Endothelial cell of umbilical vein (primary cell): ENCODE measurements around the gene PLEKHO1. TPM values are rescaled to one million over a fixed set of nuclear protein-coding genes. Genes with fewer than 3 reads are reported as not detected.

Experiments
- BruUV-seq: library from RNA; stranded (reverse); fragments of 400-500 nt; replicated peaks from 2 replicates; lab custom pipeline; 2021; lab: Mats Ljungman, UMichigan
- CTCF ChIA-PET: fragments of 300-600, 350-600 bp; sonication (Branson Sonifier 250); formaldehyde crosslinking; loops from one replicate; lab custom pipeline; 2021; ENCODE audit warnings: antibody characterized with exemption, inconsistent platforms; lab: Charles Lee
- POLR2A ChIA-PET: fragments of 300-600, 350-600 bp; sonication (Branson Sonifier 250); formaldehyde crosslinking; loops from one replicate; lab custom pipeline; 2021; ENCODE audit warnings: antibody characterized with exemption, inconsistent platforms; lab: Charles Lee
- DNase-seq: peaks from one replicate; pipeline ENCODE4 v3.0.0-alpha.2; 2011; ENCODE audit warnings: low read depth, low spot score
- FAIRE-seq: peaks from 2 replicates; lab custom pipeline; 2011; peaks lifted over from hg19 to GRCh38; lab: Jason Lieb, UNC
- H2AFZ ChIP-seq: 2 replicates; pipeline ENCODE4 v1.6.0; 2012; ENCODE audit warnings: low read depth, low read length, control low read depth, inconsistent platforms
- H3K27ac ChIP-seq: 2 replicates; pipeline ENCODE4 v1.5.1; 2011; ENCODE audit warnings: low read depth, mild to moderate bottlenecking, control low read depth, low read length, moderate library complexity; ENCODE audit not compliant: insufficient read depth
- H3K27me3 ChIP-seq, 2 experiments: 2 replicates each; pipeline versions ENCODE4 v1.6.0 to v1.6.1; 2011; ENCODE audit warnings: low read length in 2 of 2, mixed read lengths in 1 of 2; ENCODE audit not compliant: control insufficient read depth in 2 of 2, insufficient read depth in 2 of 2
- H3K36me3 ChIP-seq, 2 experiments: 2 replicates in 1 of 2; 3 replicates in 1 of 2; pipeline ENCODE4 v1.5.1; 2011; ENCODE audit warnings: low read length in 2 of 2, mild to moderate bottlenecking in 1 of 2, moderate library complexity in 1 of 2; ENCODE audit not compliant: control insufficient read depth in 2 of 2, insufficient read depth in 2 of 2; ENCODE audit errors: extremely low read depth in 1 of 2
- H3K4me1 ChIP-seq: 3 replicates; pipeline ENCODE4 v1.5.1; 2011; ENCODE audit warnings: mild to moderate bottlenecking, low read length; ENCODE audit not compliant: control insufficient read depth, insufficient read depth; ENCODE audit errors: extremely low read depth
- H3K4me2 ChIP-seq: 2 replicates; pipeline ENCODE4 v1.6.1; 2011; ENCODE audit warnings: low read length, control low read depth, mixed read lengths; ENCODE audit not compliant: insufficient read depth
- H3K4me3 ChIP-seq, 3 experiments: fragments of 200-600 bp in 1 of 3; sonication (generic), shearing (Covaris generic) in 1 of 3; replicated peaks in 1 of 3; 2 replicates each; pipeline ENCODE4 v1.5.1; 2011 to 2016; ENCODE audit warnings: control low read depth in 3 of 3, low read length in 3 of 3, mild to moderate bottlenecking in 2 of 3, inconsistent platforms in 1 of 3, low read depth in 1 of 3, moderate library complexity in 1 of 3; ENCODE audit not compliant: insufficient read depth in 1 of 3
- H3K79me2 ChIP-seq: 2 replicates; pipeline ENCODE4 v1.6.0; 2012; ENCODE audit warnings: low read length, inconsistent platforms; ENCODE audit not compliant: control insufficient read depth, insufficient read depth
- H3K9ac ChIP-seq: replicated peaks from 2 replicates; pipeline ENCODE3; 2011; ENCODE audit warnings: low read length, control low read depth; ENCODE audit not compliant: insufficient read depth; ENCODE audit errors: extremely low read depth
- H3K9me1 ChIP-seq: replicated peaks from 3 replicates; pipeline ENCODE4 v1.6.0; 2011; ENCODE audit warnings: mild to moderate bottlenecking, low read length; ENCODE audit not compliant: control insufficient read depth, insufficient read depth; ENCODE audit errors: extremely low read depth
- H3K9me3 ChIP-seq: replicated peaks from 2 replicates; pipeline ENCODE4 v1.5.1; 2012; ENCODE audit warnings: low read length, inconsistent platforms; ENCODE audit not compliant: control insufficient read depth, insufficient read depth
- H4K20me1 ChIP-seq: replicated peaks from 2 replicates; pipeline ENCODE3; 2011; ENCODE audit warnings: mild to moderate bottlenecking, low read length; ENCODE audit not compliant: control insufficient read depth, insufficient read depth; ENCODE audit errors: extremely low read depth
- CTCF ChIP-seq, 2 donors: IDR thresholded peaks; 1 replicate in 1 of 2; 2 replicates in 1 of 2; pipeline ENCODE4 v1.5.1; 2011; ENCODE audit warnings: low read length in 2 of 2, mild to moderate bottlenecking in 2 of 2, moderate library complexity in 2 of 2, control low read depth in 1 of 2, inconsistent platforms in 1 of 2, low read depth in 1 of 2; ENCODE audit not compliant: insufficient read depth in 1 of 2; ENCODE audit errors: extremely low read depth in 1 of 2
- EZH2 ChIP-seq: IDR thresholded peaks from 2 replicates; pipeline ENCODE4 v1.6.1; 2012; ENCODE audit warnings: borderline replicate concordance, low read depth, mild to moderate bottlenecking, moderate library complexity, low read length, inconsistent platforms; ENCODE audit not compliant: severe bottlenecking
- FOS ChIP-seq: IDR thresholded peaks from 2 replicates; pipeline ENCODE4 v1.6.1; 2011; ENCODE audit warnings: mild to moderate bottlenecking, low read length, moderate library complexity, borderline replicate concordance; ENCODE audit not compliant: insufficient read depth
- GATA2 ChIP-seq: IDR thresholded peaks from 2 replicates; pipeline ENCODE4 v1.7.0; 2011; ENCODE audit warnings: low read depth, mild to moderate bottlenecking, moderate library complexity, mixed read lengths, low read length; ENCODE audit not compliant: insufficient read length, insufficient read depth
- JUN ChIP-seq: IDR thresholded peaks from 2 replicates; pipeline ENCODE4 v1.6.1; 2011; ENCODE audit warnings: borderline replicate concordance, low read depth; ENCODE audit not compliant: insufficient read length, insufficient read depth
- MYC ChIP-seq: IDR thresholded peaks from one replicate; pipeline ENCODE4 v1.6.1; 2011; ENCODE audit warnings: mild to moderate bottlenecking, low read depth, low read length
- POLR2A ChIP-seq: IDR thresholded peaks from 2 replicates; pipeline ENCODE4 v1.6.1; 2012; ENCODE audit warnings: low read depth, mild to moderate bottlenecking, control low read depth, low read length
- POLR2AphosphoS5 ChIP-seq: IDR thresholded peaks from 2 replicates; pipeline ENCODE4 v1.6.1; 2012; ENCODE audit warnings: low read depth, mild to moderate bottlenecking, control low read depth, low read length, moderate library complexity; ENCODE audit not compliant: insufficient read depth
- dilution Hi-C: fragments of 300-500 bp; cut with MboI; formaldehyde crosslinking; loops from one replicate; pipeline ENCODE4 v1.15.0; 2019; ENCODE audit warnings: low sequenced_read_pairs; ENCODE audit not compliant: extremely low pct_ligation_motif_present
- intact Hi-C: fragments of 100-400 bp; cut with micrococcal nuclease; formaldehyde crosslinking; loops from one replicate; pipeline ENCODE4 v1.10.0; 2022
- polyA plus RNA-seq, 4 experiments: library from polyadenylated mRNA; depleted of rRNA in 3 of 4; stranded (reverse) in 3 of 4; unstranded in 1 of 4; fragments of >200 nt; gene quantifications; 2 replicates each; pipeline versions ENCODE4 v1.2.1 to v1.2.3, GENCODE V29; 2011 to 2012; ENCODE audit warnings: missing spikeins in 1 of 4
- total RNA-seq: library from RNA; stranded (reverse); gene quantifications from 2 replicates; pipeline ENCODE4 v1.2.3, GENCODE V29; 2021
- TF ChIP-seq, protein P1 (sequence below): IDR thresholded peaks from 2 replicates; pipeline ENCODE4 v1.6.1; 2011; ENCODE audit not compliant: insufficient read depth, insufficient read length

PLEKHO1 gene
- total and polyA plus RNA-seq, 2 donors (not counting 3 experiments of a cell fraction or from before 2014, with no cell fraction given) = 59.8 to 101 TPM

- FAIRE-seq (peak; percentile 87), DNase-seq (peak; percentile 93)
- ChIA-PET CTCF (interaction anchor here (1.6 to 2.7 kb wide), 5 partner anchors 11 to 90 kb away, joined by 4 to 15 read pairs (median 12); partner anchors contain the start of gene PLEKHO1), POLR2A (interaction anchor here (0.7 to 2.2 kb wide), 4 partner anchors 11 to 185 kb away, joined by 3 to 11 read pairs (median 4); partner anchors contain the start of gene PLEKHO1)
- Histone ChIP-seq H3K4me2 (peak overlapping the region; percentile 44), H3K4me1 (peaks cover 41% of the 10 kb centered on the region), H3K36me3 (peaks cover 3 to 4% of the 10 kb centered on the region in 2 experiments), H3K9me1 (no peaks in the 10 kb centered on the region), H4K20me1 (no peaks in the 10 kb centered on the region), H3K27ac (peak overlapping the region; percentile 75), H3K9me3 (no peaks in the 10 kb centered on the region), H3K4me3 (no peak overlapping the region), H3K9ac (peak overlapping the region; percentile 65), H3K79me2 (peaks cover 2% of the 10 kb centered on the region), H3K27me3 (no peaks in the 10 kb centered on the region), H2AFZ (peak overlapping the region; percentile 51)
- dilution Hi-C loops = no loop called here
- intact Hi-C loops = no loop called here
- TSS peak; percentile 95 for BruUV-seq
- no peak for TF ChIP-seq FOS
- TF ChIP-seq CTCF (IDR thresholded peaks at IDR 0.05; ENCODE audit: extremely low read depth in 1 of 2, insufficient read depth in 1 of 2, low read depth in 1 of 2, low read length in 2 of 2) = no peak
- no peak for TF ChIP-seq MYC
- no peak for TF ChIP-seq GATA2
- no peak for TF ChIP-seq JUN
- peak; percentile 46 for TF ChIP-seq POLR2AphosphoS5
- peak; percentile 25 for TF ChIP-seq POLR2A
- no peak for TF ChIP-seq EZH2
- TF ChIP-seq, protein P1, sequence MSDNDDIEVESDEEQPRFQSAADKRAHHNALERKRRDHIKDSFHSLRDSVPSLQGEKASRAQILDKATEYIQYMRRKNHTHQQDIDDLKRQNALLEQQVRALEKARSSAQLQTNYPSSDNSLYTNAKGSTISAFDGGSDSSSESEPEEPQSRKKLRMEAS = peak; percentile 37
These were observed 13.4 kb downstream of the PLEKHO1 start for GRCh38 chr1:150162862-150163706.
